HG03558 (cell line): Measurements from ENCODE around the gene GOLGA6C.
"Not testable (repeated sequence)": the region's sequence is repeated elsewhere in the genome, so short reads cannot be mapped to it uniquely, and the experiment has no call there.

Experiments
- ATAC-seq: cut with Tn5 transposase; IDR thresholded peaks from one replicate; pipeline ENCODE4 v1.9.1; 2021; ENCODE audit warnings: moderate number of reproducible peaks; ENCODE audit not compliant: unreplicated experiment; ENCODE audit errors: extremely low read depth

The GOLGA6C gene

DNA sequence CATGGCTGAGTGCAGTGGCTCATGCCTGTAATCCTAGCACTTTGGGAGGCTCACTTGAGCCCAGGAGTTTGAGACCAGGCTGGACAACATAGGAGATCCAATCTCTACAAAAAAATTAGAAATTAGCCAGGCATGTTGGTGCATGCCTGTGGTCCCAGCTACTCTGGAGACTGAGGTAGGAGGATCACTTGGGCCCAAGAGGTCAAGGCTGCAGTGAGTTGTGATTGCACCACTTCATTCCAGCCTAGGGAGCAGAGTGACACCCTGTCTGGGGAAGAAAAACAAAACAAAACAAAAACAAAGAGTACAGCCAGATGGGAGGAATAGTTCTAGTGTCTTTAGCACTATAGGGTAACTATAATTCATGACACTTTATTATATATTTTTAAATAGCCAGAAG lies 51.6 kb downstream of the GOLGA6C start:
- no peak for ATAC-seq

DNA sequence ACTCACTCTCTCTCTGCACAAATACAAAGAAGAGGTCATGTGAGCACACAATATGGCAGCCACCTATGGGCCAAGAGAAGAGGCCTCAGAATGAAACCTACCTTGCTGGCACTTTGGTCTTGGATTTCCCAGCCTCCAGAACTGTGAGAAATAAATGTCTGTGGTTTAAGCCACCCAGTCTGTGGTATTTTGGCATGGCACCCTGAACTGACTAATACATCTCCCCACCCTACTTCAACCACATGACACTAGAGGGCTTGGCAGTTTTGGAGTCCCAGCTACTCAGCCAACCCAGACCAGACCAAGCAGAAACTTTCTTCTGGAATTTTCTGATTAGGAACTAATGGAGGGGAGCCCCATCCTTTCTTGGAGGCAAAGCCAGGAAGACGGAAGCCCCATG lies 54.4 kb downstream of the GOLGA6C start:
- not testable (repeated sequence) for ATAC-seq

DNA sequence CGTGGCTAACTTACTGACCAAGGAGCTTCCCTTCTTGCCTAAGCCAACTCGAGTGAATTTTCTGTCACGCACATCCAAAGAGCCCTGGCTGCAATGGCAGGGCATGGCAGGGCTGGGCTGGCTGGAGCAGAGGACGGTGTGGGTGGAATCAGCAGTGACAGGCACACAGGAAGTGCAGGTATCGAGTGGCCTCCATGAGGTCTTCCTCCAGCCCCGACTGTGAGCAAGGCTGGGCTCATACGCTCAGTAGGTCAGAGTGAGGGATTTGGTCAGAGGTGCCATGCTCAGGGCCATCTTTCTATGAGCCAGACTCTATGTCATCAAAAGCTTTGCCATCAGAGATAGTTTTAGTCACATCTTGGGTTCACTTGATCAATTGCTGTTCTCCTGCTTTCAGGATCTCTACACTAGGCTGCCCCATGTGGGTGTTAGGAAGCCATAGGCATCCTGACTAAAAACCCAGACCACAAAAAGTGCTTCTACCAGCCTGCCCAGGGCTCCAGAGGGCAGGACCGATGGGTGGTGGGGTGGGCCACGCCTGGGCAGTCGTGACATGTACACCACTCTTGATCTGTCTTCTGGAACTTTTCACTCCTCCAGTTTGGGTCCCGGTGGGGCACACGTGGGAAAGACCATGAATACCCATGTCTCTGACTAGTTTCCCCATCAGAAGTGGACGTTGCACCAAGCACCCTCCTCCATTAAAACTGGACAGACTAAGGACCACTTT lies 55.1 kb downstream of the GOLGA6C start:
- ATAC-seq, result no peak

DNA sequence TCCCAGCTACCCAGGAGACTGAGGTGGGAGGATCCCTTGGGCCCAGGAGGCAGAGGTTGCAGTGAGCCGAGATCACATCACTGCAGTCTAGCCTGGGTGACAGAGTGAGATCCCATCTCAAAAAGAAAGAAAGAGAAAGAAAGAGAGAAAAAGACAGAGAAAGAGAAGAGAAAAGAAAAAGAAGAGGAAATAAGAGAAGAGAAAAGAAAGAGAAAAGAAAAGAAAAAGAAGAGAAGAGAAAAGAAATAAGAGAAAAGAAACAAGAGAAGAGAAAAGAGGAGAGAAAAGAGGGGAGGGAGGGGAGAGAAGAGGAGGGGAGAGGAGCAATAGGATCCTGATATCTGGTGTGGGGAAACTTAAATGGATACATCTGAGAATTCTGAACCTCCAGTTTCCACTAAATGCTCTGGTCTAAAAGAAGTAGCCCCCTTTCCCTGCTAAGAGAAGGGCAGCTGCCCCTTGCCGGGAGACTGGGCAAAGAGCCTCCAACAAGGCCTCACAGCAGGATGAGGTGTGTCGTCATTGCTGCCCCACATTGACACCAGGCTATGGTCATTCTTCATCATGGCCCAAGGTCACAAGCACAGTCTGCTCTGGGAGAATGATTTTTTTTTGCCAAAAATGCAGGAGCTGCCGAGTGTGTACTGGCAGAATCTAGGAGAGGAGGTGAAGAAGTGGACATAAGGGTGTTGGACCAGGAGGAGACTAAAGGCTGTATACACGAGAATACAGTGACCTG lies 56.6 kb downstream of the GOLGA6C start:
- no peak for ATAC-seq

DNA sequence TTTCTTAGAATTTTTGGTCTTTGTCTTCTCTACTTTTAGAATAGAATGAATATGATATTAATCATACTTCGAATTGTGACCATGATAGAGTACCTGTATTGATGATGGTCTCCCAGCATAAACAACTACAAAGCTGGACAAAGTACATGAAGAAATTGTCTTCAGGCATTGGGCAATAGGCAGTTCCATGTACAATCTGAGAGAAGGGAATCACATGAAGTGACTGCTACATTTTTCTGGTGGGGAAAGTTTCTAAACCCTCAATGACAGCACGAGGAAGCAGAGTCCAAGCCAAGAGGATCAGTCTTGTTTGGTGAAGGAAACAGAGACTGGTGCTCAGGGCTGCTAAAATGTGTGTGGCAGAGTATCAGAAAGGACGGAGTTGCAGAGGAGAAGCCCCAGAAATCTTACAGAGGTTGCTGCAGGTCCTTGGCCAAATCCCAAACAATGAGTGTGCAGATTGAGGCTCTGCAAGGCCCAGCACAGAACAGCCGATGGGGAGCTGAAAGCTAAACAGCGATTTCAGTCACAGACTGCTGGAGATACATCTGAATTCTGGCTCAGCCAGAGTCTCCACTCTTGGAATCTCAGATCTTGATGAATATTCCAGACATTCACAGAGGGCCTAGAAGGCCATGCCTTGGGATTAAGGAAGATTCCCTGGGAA lies 61.2 kb downstream of the GOLGA6C start:
- ATAC-seq, result not testable (repeated sequence)
